SK-N-SH treated with all-trans-retinoic acid at 6 μM for 48 hours (cell line): ENCODE measurements around the gene SSX2IP.

ENCODE experiments used
- ARNTL ChIP-seq: fragments of 450-650 bp; formaldehyde crosslinking; IDR thresholded peaks from 2 replicates; pipeline ENCODE4 v1.5.0; 2020; ENCODE audit warnings: low read depth, mild to moderate bottlenecking, moderate library complexity, borderline replicate concordance
- PPARA ChIP-seq: fragments of 250-450 bp; sonication (Bioruptor Pico); IDR thresholded peaks from 2 replicates; pipeline ENCODE4 v1.5.0; 2020; ENCODE audit warnings: mild to moderate bottlenecking, borderline replicate concordance
- TCF4 ChIP-seq: fragments of 250-450 bp; sonication (Bioruptor Pico); IDR thresholded peaks from 2 replicates; pipeline ENCODE4 v1.8.0; 2021; ENCODE audit warnings: mild to moderate bottlenecking, moderate library complexity, borderline replicate concordance
- ZC3H10 ChIP-seq: fragments of 250-450 bp; sonication (Bioruptor Pico); IDR thresholded peaks from 2 replicates; pipeline ENCODE4 v1.5.1; 2021; ENCODE audit warnings: mild to moderate bottlenecking, moderate library complexity
- ZFP30 ChIP-seq: fragments of 450-650 bp; formaldehyde crosslinking; IDR thresholded peaks from 2 replicates; pipeline ENCODE4 v1.5.0; 2022; ENCODE audit warnings: mild to moderate bottlenecking, moderate library complexity
- TF ChIP-seq, protein P1 (sequence below): fragments of 250-450 bp; sonication (Bioruptor Pico); IDR thresholded peaks from 2 replicates; pipeline ENCODE4 v1.8.0; 2021; ENCODE audit warnings: low read depth, mild to moderate bottlenecking, moderate library complexity, borderline replicate concordance

DNA sequence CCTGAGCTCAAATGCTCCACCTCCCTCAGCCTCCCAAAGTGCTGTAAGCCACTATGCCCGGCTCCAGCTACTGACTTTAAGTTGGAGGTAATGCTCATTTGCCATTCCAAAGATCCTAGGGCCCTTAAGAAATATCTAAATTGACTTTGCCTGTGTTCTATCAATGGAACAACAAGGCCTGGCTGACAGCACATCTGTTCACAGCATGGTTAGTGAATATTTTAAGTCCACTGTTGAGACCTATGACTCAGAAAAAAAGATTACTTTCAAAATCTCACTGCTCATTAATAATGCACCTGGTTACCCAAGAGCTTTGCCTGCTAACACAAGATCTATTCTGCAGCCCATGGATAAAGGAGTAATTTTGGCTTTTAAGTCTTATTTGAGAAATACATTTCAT is 3.5 kb upstream of the SSX2IP start:
- TF ChIP-seq, protein P1, sequence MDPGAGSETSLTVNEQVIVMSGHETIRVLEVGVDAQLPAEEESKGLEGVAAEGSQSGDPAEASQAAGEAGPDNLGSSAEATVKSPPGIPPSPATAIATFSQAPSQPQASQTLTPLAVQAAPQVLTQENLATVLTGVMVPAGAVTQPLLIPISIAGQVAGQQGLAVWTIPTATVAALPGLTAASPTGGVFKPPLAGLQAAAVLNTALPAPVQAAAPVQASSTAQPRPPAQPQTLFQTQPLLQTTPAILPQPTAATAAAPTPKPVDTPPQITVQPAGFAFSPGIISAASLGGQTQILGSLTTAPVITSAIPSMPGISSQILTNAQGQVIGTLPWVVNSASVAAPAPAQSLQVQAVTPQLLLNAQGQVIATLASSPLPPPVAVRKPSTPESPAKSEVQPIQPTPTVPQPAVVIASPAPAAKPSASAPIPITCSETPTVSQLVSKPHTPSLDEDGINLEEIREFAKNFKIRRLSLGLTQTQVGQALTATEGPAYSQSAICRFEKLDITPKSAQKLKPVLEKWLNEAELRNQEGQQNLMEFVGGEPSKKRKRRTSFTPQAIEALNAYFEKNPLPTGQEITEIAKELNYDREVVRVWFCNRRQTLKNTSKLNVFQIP: no peak
- no peak for TF ChIP-seq ZFP30 (CRISPR knock-in tag)
- TF ChIP-seq TCF4 (CRISPR knock-in tag): no peak
- TF ChIP-seq ARNTL: no peak
- TF ChIP-seq ZC3H10 (CRISPR knock-in tag): no peak
- no peak for TF ChIP-seq PPARA (CRISPR knock-in tag)
